HuH-7 (cell line): ENCODE measurements around the gene MRPL40.
A peak's percentile ranks its signal among the peaks of the same experiment; 100 is the strongest.

Experiments used
- DNase-seq: peaks from one replicate; pipeline ENCODE4 v3.0.0; 2011; ENCODE audit warnings: low spot score

The MRPL40 gene

DNA sequence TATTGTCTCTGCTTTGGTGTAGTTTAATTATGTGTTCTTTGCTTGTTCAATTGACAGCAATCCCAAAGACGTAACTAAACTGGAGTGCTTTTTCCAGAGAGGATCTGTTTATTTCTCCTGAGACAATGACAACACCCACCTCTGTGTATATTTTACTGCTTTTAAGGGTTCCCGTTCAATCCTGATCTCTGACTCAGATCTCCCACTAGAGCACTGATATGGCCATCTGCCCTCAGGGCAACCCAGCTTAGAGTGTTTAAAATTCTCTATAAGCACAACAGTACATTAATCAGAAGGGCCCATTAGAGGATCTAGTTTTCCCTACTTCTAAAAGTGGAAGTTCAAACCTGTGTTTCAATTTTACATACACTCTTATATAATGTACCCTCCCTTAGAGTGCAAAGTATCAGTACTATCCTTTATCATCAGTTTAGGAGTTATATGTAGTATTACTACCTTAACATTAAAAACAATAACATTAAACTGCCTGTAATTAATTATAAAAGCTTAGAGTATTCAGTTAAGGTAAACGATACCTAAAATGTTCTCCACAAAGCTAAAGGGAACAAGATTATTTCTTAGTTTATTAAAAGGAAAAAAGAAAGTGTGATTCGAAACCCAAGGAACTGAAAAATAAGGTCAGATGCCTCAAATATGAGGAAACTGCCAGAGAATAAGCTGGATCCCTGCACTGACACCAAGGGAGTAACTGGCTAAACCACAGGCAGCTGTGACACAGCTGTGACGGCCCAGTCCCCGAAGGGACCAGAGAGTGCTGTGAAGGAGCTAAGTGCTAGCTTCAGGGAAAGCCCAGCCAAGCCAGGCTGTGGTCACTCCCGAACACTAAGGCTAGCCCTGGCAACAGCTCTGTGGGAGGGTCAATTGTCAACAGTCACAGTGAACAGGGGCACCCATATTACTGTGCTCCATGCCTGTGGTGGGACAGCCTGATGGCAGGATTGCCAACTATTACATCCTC, 31.4 kb downstream of the MRPL40 start:
- DNase-seq: no peak

DNA sequence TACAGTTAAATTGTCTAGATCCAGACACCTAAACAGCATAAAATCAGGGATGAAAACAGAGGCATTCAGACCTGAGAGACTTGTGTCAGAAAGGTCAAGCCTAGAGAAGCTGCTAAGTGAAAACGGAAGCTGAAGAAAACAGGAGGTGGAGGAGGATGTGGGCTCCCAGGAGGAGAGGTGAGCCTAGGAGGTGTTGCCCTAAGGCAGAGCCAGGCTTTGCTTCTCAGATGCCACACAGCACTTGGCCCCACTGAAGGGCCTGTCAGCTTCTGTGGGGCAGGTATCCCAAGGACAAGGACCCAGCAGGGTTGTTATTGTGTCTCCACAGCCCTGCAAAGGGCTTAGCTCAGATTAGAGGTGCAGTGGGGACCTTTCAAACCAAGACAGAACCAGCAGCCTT, 32.2 kb downstream of the MRPL40 start:
- no peak for DNase-seq

DNA sequence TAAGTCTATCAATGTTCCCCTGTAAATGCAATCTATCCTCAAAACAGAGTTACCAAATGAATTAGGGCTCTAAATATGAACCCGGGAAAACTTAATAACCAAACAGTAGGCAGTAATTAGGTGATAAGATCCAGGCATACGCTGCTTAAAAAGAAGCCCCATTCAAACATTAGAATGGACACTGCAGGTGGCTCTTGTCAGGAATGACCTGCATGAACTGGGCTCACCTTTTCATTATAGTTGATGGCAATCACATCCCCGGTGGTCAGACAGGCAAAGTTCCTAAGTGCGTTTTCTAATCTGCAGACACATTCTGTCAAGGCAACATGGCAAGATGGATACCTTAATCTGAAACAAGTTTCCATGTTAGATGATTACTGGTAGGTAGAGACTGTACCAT, 32.6 kb downstream of the MRPL40 start:
- DNase-seq: no peak

DNA sequence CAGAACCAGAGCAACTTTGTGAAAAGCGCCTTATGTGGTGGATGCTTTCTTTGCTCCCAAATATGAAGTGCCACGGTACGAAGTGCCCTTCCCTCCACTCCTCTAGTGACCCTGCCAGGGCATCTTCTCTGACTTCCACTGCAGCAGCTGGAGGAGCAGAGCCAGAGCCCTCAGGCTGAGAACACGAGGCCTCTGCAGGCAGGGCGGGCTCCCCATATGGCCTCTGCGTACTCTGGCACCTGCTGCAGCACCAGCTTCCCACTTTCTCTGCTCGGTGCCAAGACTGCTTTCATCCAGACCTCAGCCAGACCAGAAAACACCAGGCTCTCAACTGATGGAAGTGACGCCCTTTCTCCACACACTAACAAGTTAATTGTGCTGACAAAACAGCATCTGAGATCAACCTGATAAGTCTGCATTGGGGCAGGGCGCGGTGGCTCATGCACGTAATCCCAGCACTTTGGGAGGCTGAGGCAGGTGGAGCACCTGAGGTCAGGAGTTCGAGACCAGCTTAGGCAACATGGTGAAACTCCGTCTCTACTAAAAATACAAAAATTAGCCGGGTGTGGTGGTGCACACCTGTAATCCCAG, 33.9 kb downstream of the MRPL40 start:
- DNase-seq: no peak

DNA sequence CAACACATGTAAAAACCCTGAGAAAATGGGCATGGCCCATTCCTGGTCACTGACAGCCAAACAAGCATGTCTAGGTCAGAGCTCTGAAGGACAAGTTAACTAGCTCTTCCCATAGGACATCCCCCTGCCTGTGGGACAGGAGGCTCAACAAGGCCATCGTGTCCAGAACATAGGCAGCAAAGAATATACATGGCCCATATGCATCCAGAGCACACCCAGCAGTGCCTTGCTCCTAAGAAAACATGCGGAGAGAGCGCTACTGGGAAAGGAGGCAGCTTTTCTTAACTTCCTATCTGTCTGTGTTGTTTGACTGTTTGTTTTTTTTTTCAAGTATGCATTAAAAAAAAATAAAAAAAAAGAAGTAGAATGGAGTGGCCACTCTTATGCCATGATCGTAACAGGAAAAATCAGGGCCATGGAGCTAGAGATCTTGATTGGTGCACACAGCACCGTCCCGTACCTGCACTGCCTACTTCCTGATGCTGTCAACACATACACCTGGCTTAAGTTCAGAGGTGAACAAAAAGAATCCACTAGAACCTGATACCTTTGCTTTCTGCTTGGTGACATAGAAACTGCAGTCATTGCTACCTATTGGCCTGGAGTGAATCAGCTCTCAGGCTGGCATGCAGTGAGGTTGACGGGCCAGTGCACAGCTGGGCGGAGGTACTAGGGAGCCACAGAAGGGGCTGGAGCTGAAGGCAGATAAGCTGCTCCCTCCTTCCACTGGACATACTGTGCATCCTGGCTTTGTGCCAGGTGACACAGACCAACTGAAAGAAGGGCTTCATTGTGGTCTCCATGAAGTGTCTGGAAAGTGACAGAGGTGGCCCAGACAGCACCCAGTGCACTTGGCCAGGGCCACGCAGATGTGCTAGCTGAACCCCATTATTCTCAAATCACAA, 34.8 kb downstream of the MRPL40 start:
- DNase-seq: no peak

DNA sequence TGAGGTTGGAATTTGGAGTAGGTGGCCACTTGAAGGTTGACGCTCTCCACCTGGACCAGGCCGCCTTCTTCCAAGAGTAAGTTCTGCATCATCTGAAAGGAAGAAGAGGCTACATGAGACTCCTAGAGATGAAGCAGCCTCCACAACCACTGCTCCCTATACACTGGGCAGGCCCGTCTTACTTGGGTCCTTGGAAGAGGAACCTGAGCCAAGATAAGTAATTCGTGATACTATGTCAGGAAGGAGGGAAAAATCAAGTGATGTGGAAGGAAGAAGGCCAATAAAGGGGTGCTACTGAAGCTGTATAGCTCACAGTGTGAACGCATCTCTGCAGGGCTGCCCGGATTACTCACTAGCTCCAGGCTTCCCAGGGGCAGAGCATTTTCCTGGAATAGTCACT, 35.6 kb downstream of the MRPL40 start:
- no peak for DNase-seq

DNA sequence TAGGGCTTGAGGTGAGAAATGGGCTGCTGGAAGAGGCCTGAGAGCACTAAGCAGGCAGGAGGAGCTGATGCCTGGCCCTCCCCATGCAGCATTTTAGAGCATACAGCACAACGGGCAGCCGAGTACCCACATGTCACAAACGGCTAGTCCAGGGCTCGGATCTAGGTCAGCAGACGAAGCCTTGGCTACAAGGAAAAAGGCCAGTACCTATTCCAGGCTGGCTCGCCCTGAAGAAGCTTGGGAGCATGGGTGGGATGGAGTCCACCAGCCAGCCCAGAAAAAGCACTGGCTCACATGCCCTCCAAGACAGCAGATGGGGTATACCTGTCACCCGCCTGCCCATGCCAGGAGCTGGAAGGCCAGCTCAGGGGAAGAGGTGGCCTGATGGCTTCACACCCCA, 37.1 kb downstream of the MRPL40 start:
- no peak for DNase-seq

DNA sequence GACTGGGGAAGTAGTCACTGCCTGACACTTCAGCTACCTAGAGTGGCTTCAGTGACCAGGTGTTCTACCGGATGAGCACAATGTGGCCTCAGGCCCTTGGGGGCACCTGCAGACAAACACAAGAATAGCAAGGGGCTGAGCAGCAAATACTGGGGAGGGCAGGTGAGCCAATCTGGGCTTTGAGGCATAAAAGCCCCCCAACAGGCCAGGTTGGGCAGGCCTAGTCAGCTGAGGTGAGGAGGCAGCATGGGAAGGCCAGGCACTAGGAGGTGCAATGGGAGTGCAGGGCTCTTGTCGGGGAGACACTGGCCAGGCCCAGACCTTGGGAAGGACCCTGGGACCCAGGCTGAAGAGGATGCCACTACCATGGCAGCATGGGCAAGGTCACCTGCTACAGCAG, 37.7 kb downstream of the MRPL40 start:
- no peak for DNase-seq

DNA sequence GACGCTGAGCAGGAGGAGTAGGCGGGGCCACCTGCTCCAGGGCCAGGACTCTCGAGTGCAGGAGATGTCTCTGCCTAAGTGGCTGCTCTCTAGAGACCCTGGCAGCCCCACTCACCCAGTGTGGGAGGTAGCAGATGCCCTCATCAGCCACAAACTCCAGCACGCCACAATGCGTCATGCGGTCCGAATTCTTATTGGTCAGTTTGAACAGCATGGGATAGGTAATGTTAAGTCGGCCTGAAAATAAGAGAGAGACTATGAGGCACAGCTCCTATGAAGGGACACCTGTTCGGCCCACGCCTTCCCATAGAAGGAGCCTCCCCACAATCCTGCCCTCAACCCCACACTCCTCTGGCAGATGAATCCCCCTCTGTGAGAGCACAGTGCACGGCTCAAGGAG, 39.2 kb downstream of the MRPL40 start:
- DNase-seq: no peak

DNA sequence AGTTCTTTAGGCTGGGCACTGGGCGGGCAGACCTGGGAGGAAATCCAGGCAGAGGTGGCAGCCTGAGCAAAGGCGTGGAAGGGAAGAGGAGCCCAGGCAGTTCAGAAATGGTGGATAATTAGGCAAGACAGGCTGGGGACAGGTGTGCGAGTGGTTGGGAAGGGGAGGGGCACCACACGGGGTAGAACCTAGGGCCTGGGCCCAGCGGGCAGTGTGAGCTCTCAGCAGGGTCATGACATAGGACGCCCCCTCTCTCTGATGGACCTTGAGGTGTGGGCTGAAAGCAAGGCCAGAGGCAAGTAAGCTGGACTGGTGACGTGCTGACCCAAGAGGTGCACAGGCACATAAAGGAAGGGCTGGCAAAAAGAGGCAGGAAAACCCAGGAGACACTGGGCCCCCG, 39.9 kb downstream of the MRPL40 start:
- DNase-seq: no peak

DNA sequence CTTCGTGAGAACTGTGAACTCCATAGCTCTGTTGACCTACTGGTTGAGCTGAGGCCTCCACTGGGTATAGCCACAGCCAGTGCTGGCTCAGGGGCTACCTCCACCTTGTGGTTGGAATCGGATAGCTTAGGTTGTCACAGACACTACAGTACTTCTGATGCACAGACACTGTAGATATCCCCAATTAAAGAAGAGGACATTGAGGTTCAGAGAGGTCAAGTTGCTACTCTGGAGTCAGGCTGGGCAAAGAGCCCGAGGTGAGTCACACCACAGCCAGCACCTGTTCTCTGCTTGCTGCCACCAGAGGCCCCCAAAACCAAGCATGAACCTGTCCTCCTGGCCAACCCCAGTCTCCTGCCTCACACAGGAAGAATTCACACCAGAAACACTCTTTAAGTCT, 41.2 kb downstream of the MRPL40 start:
- DNase-seq: no peak

DNA sequence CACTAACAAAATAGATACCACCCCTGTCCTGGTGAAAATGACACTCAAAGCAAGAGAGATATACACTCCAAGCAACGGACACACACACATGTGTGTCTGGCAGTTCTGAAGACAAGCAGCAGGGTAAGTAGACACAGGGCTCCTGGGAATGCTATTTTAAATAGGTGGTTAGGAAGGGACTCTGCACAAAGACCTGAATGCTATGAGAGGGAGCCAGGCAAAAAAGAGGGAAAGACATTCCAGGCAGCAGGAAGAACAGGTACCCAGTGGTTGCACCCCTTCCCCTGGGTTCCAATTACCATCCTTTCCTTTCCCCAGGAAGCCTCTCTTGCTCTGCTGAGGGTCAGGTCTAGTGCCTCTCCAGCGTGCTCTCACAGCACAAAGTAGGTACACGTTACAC, 43.7 kb downstream of the MRPL40 start:
- DNase-seq: no peak

DNA sequence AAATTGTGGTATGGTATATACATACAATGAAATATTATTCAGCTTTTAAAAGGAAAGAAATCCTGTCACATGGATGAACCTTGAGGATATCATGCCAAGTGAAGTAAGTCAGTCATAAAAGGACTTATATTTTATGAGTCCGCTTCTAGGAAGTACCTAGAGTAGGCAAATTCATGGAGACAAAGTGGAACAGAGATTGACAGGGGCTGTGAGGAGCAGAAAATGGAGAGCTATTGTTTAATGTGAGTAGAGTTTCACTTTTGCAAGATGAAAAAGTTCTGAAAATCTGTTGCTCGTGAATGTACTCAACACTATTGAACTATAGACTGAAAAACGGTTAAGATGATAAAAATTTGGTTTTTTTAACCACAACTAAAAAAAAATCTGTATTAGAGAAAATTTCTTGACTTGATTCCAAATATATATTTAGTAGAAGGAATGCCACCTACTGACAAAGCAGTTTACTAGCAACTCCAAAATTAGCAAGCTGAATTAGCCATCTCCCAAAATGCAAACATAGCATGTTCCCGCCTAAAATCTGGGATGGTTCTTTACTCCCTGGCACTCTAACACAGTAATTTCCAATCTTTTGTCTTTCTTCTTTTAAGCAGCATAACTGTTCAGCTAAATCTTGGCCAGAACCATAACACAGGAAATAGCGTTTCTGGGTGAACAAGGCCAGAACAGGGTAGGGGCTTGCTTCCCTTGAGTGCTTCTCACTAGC, 45.1 kb downstream of the MRPL40 start:
- no peak for DNase-seq

DNA sequence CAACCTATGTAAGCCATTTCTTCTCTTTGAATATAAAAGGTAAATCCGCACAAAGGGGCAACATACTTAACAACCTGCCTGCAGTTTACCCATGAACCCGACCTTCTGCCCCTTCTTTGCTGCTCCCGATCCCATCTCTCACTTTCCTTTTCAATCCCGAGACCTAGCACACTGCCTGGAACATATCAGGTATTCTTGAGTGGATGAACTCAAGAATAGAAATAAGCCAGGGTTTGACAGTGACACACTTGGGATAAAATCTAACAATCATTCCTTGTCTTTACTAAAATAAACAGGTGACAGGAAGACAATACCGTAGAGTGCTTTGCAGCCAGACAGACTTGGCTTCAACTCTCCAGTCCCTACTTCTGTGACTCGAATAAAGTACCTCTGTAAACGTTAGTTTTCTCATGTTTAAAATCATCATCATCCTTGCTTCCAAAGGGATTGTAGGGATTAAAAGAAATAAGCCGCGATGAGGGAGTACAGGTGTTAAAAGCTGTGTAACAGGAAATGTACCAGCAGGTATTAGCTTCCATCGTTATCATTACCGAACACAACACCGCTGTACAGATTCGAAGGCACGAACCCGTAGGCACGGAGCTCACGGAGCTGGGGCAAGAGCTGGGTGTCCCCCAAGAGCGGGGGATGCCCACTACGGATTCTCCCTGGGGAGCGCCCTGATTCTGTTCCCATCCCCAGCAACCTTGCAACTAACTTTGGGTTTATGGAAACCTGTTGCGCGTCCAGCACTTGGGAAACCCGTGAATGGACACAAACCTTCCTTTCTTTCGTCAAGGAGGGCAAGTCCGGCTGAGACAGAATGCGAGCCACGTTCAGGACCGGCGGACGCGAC, 45.9 kb downstream of the MRPL40 start:
- DNase-seq: no peak

DNA sequence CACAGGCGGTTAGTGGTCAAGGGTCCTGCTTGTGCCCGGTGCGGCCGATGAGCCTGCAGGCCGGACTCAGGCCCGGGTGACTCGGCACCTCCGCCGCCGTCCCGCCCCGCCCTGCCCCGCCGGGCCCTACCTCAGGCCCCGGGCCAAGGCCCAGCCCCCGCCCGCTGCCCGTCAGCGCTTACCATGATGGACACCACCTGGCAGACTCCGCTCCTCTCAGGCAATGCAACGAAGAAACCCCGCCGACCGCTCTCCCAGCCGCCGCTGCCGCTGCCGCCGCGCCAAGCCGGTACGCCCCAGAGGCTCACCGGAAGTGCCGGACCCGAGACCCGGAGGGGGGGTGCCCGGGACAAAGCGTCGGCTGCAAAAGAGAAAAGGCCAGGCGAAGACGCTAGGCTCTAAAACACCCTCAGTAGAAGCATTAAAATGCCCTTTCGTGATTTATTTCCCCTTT, 46.6 kb downstream of the MRPL40 start, which contains the start of gene UFD1:
TSS of gene UFD1 (minus strand) at position 293 of the 454 bp plus-strand sequence. CDS start at position 185, 108 bp downstream.
- peak; percentile 78 for DNase-seq

DNA sequence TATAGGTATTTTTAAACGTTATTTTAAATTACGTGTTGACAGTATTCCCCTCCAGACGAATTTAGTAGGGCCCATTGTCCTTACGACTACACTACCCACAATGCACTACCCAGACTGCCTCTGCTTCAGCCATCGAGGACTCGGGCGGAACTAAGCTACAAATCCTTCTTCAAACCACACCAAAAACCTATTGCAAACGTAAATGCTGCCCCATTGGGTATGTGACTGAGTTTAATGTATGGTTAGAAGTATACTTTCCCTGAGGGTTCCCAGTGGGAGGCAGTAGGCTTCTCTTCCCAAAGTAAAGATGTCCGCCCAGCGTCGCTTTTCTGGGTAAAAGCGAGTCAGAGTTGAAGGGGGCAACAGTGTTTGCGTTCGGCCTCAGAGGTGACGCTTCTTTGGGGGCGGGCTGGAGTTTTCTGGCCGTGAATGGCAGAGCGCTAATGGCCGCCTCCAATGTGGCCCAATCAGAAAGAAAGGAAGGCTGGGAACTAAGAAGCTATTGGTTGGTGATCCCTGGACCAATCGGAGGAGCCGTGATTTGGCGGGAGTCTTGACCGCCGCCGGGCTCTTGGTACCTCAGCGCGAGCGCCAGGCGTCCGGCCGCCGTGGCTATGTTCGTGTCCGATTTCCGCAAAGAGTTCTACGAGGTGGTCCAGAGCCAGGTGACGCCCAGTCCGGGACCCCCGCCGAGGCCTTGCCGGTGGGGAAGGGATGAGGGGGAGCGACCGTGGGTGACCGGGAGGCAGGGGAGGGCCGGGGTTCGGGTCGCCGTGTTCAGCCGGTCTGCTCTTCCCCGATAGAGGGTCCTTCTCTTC, 47.2 kb downstream of the MRPL40 start, which contains the start of gene CDC45:
TSS of gene CDC45 (plus strand) at position 566 of the 818 bp plus-strand sequence. CDS start at position 615, 49 bp downstream.
- peak; percentile 96 for DNase-seq

DNA sequence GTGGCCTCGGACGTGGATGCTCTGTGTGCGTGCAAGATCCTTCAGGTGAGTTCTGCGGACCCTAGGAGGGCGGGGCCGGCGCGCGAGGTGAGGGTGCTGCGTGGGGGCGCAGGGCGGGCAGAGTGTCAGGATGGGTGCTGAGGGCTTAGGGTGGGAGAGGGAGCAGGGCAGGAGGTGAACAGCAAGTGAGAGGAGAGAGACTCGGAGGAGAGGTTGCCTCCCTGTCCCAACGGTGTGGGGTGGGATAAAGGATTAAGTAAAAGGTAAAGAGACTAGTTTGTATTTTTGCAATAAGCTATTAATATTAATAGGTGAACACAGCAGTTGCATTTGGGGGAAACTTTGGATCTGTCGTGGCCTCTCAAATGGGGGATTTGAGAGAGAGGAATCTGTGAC, 47.8 kb downstream of the MRPL40 start:
- no peak for DNase-seq

DNA sequence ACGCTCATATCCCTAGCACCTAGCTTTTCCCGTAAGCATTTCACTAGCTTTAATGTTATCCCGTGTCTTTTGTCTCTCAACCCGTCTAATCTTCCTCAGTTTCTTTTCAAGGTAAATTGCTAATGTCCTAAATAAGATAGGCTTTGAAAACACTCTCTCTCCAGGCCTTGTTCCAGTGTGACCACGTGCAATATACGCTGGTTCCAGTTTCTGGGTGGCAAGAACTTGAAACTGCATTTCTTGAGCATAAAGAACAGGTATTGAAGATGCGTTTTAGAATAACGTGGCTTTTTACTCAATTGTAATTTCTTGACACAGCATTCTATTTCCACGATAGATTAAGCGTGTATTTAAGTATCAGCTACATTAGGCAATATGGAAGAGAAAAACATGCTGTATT, 48.4 kb downstream of the MRPL40 start:
- DNase-seq: no peak

DNA sequence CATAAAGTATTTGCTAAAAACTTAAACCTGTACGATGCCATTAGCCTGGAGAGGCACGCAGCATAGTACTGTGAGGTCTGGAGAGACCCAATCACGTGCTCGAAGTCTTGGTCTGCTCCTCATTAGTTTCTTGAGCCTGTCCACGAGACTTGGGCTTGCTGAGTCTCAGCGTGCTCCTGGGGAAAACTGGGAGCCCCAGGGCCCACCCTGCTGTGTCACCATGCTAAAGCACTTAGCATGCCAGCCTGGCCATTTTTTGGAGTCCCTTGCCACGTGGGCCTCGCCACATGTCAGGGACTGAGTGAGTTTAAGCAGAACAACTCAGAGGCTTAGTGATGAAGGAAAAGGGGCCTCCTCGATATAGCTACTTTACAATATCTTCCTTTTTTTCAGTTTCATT, 50.0 kb downstream of the MRPL40 start:
- DNase-seq: no peak
